A549 (cell line): ENCODE results near the gene SAMD13.

Experiments
- CBX8 ChIP-seq: fragments of 200-600 bp; sonication (generic); IDR thresholded peaks from 2 replicates; pipeline ENCODE4 v1.6.1; 2016
- CTCF ChIP-seq: fragments of >200 bp; sonication (Bioruptor Twin); formaldehyde crosslinking; IDR thresholded peaks from 3 replicates; pipeline ENCODE4 v1.5.1; 2016
- MYC ChIP-seq: IDR thresholded peaks from 2 replicates; pipeline ENCODE4 v1.6.1; 2012; ENCODE audit warnings: mild to moderate bottlenecking, inconsistent platforms, low read length, improper control_type of control experiment, borderline replicate concordance
- RFX5 ChIP-seq: fragments of 450-650 bp; IDR thresholded peaks from 2 replicates; pipeline ENCODE4 v1.7.1; 2014; ENCODE audit warnings: antibody characterized with exemption, mild to moderate bottlenecking, moderate library complexity
- ZFP36 ChIP-seq: fragments of 450-650 bp; IDR thresholded peaks from 2 replicates; pipeline ENCODE4 v1.6.1; 2014; ENCODE audit warnings: borderline replicate concordance; ENCODE audit not compliant: partially characterized antibody
- TF ChIP-seq, protein P1 (sequence below): IDR thresholded peaks from 2 replicates; pipeline ENCODE4 v1.6.1; 2012

- TF ChIP-seq ZFP36 = no peak
- TF ChIP-seq CBX8 = no peak
- no peak for TF ChIP-seq RFX5
- TF ChIP-seq, protein P1, sequence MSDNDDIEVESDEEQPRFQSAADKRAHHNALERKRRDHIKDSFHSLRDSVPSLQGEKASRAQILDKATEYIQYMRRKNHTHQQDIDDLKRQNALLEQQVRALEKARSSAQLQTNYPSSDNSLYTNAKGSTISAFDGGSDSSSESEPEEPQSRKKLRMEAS = no peak
- TF ChIP-seq CTCF = no peak
- TF ChIP-seq MYC = no peak
Observed at GRCh38 chr1:84390226-84390625, 88.7 kb downstream of the SAMD13 start.
